ENCODE data around the gene MB21D2.

MB21D2 gene

GRCh38 chr3:192848371-192849233 lies 69.1 kb downstream of the MB21D2 start:
- no peaks in the 10 kb centered on the region for H3K4me1 ChIP-seq (ENCODE audit: control insufficient read depth in 1 of 2, insufficient read depth in 1 of 2, low read depth in 1 of 2, low read length in 1 of 2)

GRCh38 chr3:192847941-192848340 lies 69.7 kb downstream of the MB21D2 start:
- Histone ChIP-seq H3K27ac (no peak overlapping the region), H3K27me3 (no peaks in the 10 kb centered on the region), H3K36me3 (no peaks in the 10 kb centered on the region), H3K4me1 (ENCODE audit: control insufficient read depth in 1 of 2, insufficient read depth in 1 of 2, low read depth in 1 of 2, low read length in 1 of 2) (no peaks in the 10 kb centered on the region), H3K9me3 (no peaks in the 10 kb centered on the region), H3K4me3 (ENCODE audit: low read depth in 1 of 2, low read length in 1 of 2) (no peak overlapping the region)
- no peak for TF ChIP-seq CTCF (IDR thresholded peaks at IDR 0.05)

More at GRCh38 chr3:192848371-192849233, 69.1 kb downstream of the MB21D2 start:
- no peaks in the 10 kb centered on the region for H3K9me3 ChIP-seq
- H3K27ac ChIP-seq: no peak overlapping the region
- H3K4me3 ChIP-seq (ENCODE audit: low read depth in 1 of 2, low read length in 1 of 2): no peak overlapping the region
- no peak for TF ChIP-seq CTCF (IDR thresholded peaks at IDR 0.05)
- H3K27me3 ChIP-seq: no peaks in the 10 kb centered on the region
- H3K36me3 ChIP-seq: no peaks in the 10 kb centered on the region

- Histone ChIP-seq H3K27ac (no peak overlapping the region), H3K4me3 (ENCODE audit: low read depth in 1 of 2, low read length in 1 of 2) (no peak overlapping the region), H3K9me3 (no peaks in the 10 kb centered on the region), H3K4me1 (ENCODE audit: control insufficient read depth in 1 of 2, insufficient read depth in 1 of 2, low read depth in 1 of 2, low read length in 1 of 2) (no peaks in the 10 kb centered on the region), H3K27me3 (no peaks in the 10 kb centered on the region), H3K36me3 (no peaks in the 10 kb centered on the region)
- TF ChIP-seq CTCF (IDR thresholded peaks at IDR 0.05): no peak
These were observed 72.2 kb downstream of the MB21D2 start for GRCh38 chr3:192845526-192845855.

- H3K4me1 ChIP-seq (ENCODE audit: control insufficient read depth in 1 of 2, insufficient read depth in 1 of 2, low read depth in 1 of 2, low read length in 1 of 2): no peaks in the 10 kb centered on the region
- H3K36me3 ChIP-seq: no peaks in the 10 kb centered on the region
- TF ChIP-seq CTCF (IDR thresholded peaks at IDR 0.05): no peak
- no peak overlapping the region for H3K27ac ChIP-seq
- H3K4me3 ChIP-seq (ENCODE audit: low read depth in 1 of 2, low read length in 1 of 2): no peak overlapping the region
- H3K27me3 ChIP-seq: no peaks in the 10 kb centered on the region
- no peaks in the 10 kb centered on the region for H3K9me3 ChIP-seq
These were observed 72.7 kb downstream of the MB21D2 start for GRCh38 chr3:192844836-192845525.

GRCh38 chr3:192844486-192844765 lies 73.2 kb downstream of the MB21D2 start:
- Histone ChIP-seq H3K27ac (no peak overlapping the region), H3K4me1 (ENCODE audit: control insufficient read depth in 1 of 2, insufficient read depth in 1 of 2, low read depth in 1 of 2, low read length in 1 of 2) (no peaks in the 10 kb centered on the region), H3K4me3 (ENCODE audit: low read depth in 1 of 2, low read length in 1 of 2) (no peak overlapping the region), H3K36me3 (no peaks in the 10 kb centered on the region), H3K27me3 (no peaks in the 10 kb centered on the region), H3K9me3 (no peaks in the 10 kb centered on the region)
- no peak for TF ChIP-seq CTCF (IDR thresholded peaks at IDR 0.05)

All from neutrophil (primary cell).